Muscle of back (tissue), 13 donors: ENCODE measurements around the gene OR52E8. TPM values are rescaled to one million over a fixed set of nuclear protein-coding genes. Genes with fewer than 3 reads are reported as not detected.

Source experiments
- DNase-seq, 3 donors: peaks; one replicate each; pipeline versions ENCODE4 v3.0.0 to v3.0.0-alpha.2; 2013
- long read RNA-seq, 9 donors: transcript quantifications; one replicate each; lab custom pipeline, GENCODE V29; 2026
- polyA plus RNA-seq, 10 donors: library from polyadenylated mRNA; unstranded; fragments of 120-200 nt; gene quantifications; one replicate each; pipeline ENCODE4 v1.2.1, GENCODE V29; 2013; ENCODE audit not compliant: insufficient read length in 10 of 10

The OR52E8 gene
- not detected for polyA plus RNA-seq
- long read RNA-seq, donor 1 = 0 reads
- long read RNA-seq, donor 2 = 0 reads
- long read RNA-seq, donor 3 = 0 reads
- long read RNA-seq, donor 4 = 0 reads
- long read RNA-seq, donor 5 = 0 reads
- long read RNA-seq, donor 6 = 0 reads
- long read RNA-seq, donor 7 = 0 reads
- long read RNA-seq, donor 8 = 0 reads
- long read RNA-seq, donor 9 = 0 reads

- DNase-seq = no peak
Observed at GRCh38 chr11:5857590-5857989, at the start of gene OR52E8. Gene OR52E8 (minus strand): TSS chr11:5857690. CDS start chr11:5857690, 0 bp downstream.

GRCh38 chr11:5899534-5899933, 42.0 kb upstream of the OR52E8 start:
- DNase-seq = no peak

GRCh38 chr11:5892908-5893307, 35.4 kb upstream of the OR52E8 start, which contains the start of gene OR52E5:
Gene OR52E5 (plus strand): TSS chr11:5893208. CDS start chr11:5900777, 7,569 bp downstream.
- no peak for DNase-seq

DNA sequence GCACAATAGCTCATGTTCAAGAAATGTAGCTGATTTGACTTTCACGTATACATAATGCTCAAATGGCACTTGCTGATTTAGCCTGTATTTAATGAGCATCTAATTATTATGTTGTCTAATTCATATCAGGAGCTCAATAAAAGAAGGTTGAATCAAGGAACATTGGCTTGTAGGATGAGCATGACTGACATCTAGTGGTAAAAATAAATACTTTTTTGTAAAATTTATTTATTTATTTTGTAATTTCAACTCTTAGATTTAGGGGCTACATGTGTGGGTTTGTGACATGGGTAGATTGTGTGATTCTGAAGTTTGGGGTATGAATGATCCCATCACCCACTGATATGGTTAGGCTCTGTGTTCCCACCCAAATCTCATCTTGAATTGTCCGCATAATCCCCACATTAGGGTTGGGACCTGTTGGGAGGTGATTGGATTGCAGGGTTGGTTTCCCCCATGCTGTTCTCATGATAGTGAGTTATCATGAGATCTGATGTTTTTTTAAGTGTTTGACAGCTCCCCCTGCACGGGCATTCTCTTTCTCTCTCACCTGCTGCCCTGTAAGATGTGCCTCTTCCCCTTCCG, 33.8 kb upstream of the OR52E8 start:
- DNase-seq = peak in 2 of 3 donors; percentile 0 to 2

DNA sequence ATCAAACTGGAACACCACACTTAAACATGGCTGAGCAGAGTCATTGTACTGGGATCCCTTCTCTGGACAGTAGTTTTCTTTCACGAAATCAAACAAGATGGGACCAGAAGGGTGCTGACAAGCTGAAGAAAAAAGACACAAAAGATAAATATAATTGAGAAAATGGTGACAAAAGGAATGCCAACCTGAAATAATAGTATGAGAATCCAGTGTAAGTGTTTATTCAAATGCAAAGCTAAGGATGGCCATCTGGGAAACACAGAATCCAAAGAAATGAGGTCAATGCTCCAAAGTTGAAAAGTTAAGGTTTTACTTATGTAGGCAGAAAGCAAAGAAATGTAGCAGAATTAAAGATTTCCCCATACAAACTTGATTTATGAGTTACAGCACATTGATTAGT, 30.2 kb upstream of the OR52E8 start:
- no peak for DNase-seq

GRCh38 chr11:5887172-5887571, 29.7 kb upstream of the OR52E8 start:
- DNase-seq = no peak

- no peak for DNase-seq
Observed at GRCh38 chr11:5881756-5882155, 24.3 kb upstream of the OR52E8 start.

DNA sequence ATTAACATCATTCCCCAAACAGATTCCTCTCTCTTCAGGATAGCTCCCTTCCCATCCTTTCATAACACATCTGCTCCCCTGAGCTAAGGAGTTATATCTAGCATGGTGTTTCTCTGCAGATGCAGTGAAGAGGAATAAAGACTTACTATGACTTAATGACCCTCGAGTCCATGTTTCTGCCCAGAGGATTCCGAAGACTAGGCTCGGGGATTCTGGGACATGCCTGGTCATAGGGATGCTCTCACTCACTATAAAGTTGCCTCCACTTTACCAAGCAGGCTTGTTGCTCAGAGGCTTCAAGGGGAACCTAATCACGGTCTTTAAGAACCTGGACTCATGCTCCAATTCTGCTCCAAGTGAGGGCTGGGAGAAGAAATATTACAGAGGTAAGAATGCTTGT, 22.8 kb upstream of the OR52E8 start, which contains the start of gene OR52E4:
Gene OR52E4, plus strand, starts transcription at position 301 of the 400 bp plus-strand sequence. CDS start 3,664 bp downstream, outside the sequence.
- DNase-seq = no peak

DNA sequence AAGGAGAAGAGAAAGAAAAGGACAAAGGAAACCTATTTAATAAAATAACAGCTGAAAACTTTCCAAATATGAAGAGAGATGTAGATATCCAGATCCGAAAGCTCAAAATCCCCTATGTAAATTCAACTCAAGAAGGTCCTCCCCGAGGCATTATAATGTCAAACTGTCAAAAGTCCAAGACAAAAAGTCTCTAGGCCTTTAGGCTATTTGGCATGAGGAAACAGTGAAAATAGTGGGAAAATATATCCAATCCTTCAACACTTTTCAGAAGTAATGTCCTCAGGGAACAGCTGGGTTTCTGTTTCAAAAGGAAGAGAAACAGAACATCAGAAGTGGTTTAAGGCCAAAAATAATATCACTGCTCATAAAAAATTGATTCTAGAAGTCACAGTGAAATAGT, 21.1 kb upstream of the OR52E8 start:
- DNase-seq = no peak

- DNase-seq = no peak
Observed at GRCh38 chr11:5865826-5866225, 8.3 kb upstream of the OR52E8 start.

DNA sequence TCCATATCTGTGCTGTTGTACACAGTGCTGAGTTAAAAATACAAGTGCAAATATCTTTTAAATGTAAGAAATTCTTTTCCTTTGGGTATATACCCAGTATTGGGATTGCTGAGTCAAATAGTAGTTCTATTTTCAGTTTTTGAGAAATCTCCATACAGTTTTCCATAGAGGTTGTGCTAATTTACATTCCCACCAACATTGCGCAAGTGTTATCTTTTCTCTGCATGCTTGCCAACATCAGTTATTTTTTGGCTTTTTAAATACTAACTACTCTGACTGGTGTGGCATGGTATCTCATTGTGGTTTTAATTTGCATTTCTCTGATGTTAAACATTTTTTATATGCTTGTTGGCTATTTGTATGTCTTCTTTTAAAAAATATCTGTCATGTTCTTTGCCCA, 6.5 kb downstream of the OR52E8 start:
- DNase-seq = no peak

GRCh38 chr11:5847711-5848110, 9.8 kb downstream of the OR52E8 start:
- no peak for DNase-seq

GRCh38 chr11:5846701-5847100, 10.8 kb downstream of the OR52E8 start:
- DNase-seq = no peak

DNA sequence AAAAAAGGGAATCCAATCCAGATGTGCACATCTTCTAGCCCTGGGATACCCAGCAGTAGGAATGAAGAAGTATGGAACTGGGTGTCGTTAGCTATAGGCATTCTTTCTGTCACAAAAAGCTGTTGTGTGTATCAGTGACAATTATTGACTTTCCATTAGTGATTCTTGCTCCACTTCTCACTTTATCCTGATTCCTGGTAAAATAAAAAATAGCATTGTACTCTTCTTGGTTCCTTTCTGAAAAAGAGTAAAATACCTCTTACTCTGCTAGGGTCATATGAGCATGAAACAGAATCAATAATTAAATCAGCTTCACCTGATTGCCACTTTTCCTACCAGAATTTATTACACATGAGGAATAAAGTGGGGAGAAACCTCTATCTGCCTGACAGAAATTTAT, 15.7 kb downstream of the OR52E8 start, which contains the start of gene OR52E6:
Gene OR52E6, minus strand, starts transcription at position 101 of the 400 bp plus-strand sequence. Its CDS starts 0 bp downstream, at position 101.
- no peak for DNase-seq

DNA sequence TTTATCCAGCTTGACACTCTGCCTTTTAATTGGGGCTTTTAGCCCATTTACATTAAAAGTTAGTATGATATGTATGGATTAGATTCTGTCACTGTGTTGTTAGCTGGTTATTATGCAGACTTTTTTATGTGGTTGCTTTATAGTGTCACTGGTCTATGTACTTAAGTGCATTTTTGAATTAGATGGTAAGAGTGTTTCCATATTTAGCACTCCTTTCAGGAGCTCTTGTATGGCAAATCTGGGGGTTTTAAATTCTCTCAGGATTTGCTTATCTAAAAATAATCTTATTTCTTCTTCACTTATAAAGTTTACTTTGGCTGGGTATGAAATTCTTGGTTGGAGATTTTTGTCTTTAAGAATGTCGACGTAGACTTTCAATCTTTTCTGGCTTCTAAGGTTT, 19.8 kb downstream of the OR52E8 start:
- no peak for DNase-seq

GRCh38 chr11:5833446-5833845, 24.0 kb downstream of the OR52E8 start:
- DNase-seq = no peak

- DNase-seq = no peak
Observed at GRCh38 chr11:5831196-5831829, 26.2 kb downstream of the OR52E8 start.

DNA sequence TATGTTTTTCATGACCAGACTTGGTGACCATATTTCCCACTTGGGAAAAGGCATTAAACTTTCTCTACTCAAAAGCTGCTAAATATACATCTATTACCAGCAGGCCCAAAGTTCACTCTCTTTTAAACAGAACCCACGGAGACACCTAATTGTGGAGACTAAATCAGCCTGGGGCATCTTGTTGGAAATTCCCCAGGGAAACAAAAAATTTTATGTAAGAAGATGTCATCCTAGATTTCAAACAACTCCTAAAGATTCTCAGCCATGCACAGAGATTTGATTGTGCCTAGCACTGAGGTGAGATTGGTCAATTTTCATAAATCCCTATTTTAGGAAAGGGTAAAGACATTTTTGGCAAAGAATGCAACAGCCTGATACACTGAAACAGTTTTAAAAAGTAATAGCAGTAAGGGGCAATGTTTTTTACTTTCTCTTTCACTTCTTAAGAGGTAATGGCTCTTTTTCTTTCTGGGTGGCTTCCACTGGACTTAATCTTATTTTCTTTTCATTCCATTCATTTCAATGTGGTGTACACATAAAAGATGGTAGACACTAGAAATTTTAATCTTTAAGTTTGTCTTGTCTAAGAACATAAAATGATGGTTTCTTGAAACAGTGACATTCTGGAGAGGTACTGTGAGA, 39.1 kb downstream of the OR52E8 start:
- no peak for DNase-seq

DNA sequence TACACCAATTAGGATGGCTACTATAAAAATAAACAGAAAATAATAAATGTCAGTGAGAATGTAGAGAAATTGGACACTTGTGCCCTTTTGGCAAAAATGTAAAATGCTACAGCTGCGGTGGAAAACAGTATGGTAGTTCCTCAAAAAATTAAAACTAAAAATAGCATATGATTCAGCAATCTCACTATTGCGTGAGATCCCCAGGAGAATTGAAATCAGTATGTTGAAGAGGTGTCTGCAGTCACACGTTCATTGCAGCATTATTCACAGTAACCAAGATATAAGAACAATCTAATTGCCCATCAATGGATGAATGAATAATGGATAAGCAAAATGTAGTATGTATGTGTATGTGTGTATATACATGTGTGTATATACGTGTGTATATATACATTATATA, 42.0 kb downstream of the OR52E8 start:
- peak in 2 of 3 donors; percentile 4 to 5 for DNase-seq

DNA sequence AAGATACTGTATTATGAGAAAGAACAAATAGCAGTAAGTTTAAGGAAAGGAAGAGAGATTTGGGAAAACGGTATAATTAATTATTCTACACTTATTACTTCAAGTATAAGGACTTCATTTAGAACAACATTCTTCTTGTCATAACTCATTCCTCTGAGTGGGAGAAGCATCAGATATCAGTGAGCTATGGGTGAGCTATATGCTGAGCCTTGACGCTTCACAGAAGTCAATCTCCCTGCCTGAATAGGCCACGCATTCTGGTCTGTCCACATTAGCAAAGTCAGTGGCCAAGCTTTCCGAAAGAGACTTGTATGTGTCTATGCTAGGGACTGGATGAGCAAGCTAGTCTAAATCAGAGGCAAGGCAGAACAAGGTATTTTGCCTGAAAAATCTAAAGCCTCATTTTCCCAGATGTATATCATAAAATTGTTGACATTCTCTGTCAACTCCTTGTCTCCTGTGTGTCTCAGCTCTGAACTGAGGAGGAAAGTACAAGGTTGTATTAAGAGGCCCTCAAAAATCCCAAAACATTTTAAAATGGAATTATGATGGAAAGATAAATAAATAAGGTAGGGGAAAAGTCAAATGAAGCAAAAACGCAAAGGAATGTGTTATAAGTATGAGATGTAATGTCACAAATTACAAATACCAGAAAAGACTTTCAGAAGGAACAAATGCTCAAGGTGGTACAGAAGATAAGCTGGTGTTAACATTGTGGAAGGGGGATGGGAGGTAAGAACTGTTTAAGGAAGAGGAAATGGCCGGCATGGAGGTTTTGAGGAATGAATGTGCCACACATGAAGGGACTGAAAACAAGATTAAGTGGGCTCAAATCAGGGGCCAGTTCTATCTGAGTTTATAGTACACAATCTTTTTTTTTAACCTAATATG, 47.3 kb downstream of the OR52E8 start:
- no peak for DNase-seq

DNA sequence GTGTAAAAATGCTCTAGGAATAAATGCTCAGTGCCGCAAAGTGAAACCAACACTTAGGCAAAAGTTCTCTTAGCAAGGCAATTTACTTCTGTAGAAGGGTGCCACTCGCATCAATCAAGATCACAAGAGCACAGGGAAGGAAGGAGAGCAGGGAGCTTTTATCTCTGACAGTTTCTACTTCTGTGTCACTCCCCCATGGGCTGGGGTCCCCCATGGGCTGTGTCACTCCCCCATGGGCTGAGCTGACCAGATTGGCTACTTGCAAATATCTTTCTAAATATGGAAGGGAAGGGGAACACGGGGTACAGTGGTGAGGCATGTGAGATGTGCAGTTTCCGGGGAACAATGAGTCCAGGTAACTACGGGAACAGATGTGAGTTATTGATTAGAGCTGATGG, 48.4 kb downstream of the OR52E8 start:
- peak in 1 of 3 donors; percentile 7 for DNase-seq
